Osteocyte (in vitro differentiated cells): ENCODE data around the gene UBL7. TPM values are rescaled to one million over a fixed set of nuclear protein-coding genes. Genes with fewer than 3 reads are reported as not detected.

Experiments used
- DNase-seq: peaks from one replicate; pipeline ENCODE4 v3.0.0; 2021; ENCODE audit warnings: mixed read lengths; ENCODE audit not compliant: unreplicated experiment; ENCODE audit errors: extremely low spot score
- H3K27ac Mint-ChIP-seq: one replicate; pipeline ENCODE4 v1.8.0; 2021; ENCODE audit warnings: mild to moderate bottlenecking, mixed read lengths; ENCODE audit not compliant: unreplicated experiment
- H3K27me3 Mint-ChIP-seq: one replicate; pipeline ENCODE4 v1.8.0; 2021; ENCODE audit warnings: mixed read lengths; ENCODE audit not compliant: unreplicated experiment
- H3K36me3 Mint-ChIP-seq: one replicate; pipeline ENCODE4 v1.8.0; 2021; ENCODE audit warnings: mixed read lengths; ENCODE audit not compliant: unreplicated experiment
- H3K4me1 Mint-ChIP-seq: one replicate; pipeline ENCODE4 v1.8.0; 2021; ENCODE audit warnings: mixed read lengths; ENCODE audit not compliant: unreplicated experiment
- H3K4me3 Mint-ChIP-seq: one replicate; pipeline ENCODE4 v1.8.0; 2021; ENCODE audit warnings: mild to moderate bottlenecking, moderate library complexity, mixed read lengths; ENCODE audit not compliant: unreplicated experiment
- H3K9me3 Mint-ChIP-seq: one replicate; pipeline ENCODE4 v1.8.0; 2021; ENCODE audit warnings: mixed read lengths; ENCODE audit not compliant: unreplicated experiment
- total RNA-seq: library from RNA; stranded (reverse); gene quantifications from 2 replicates; pipeline ENCODE4 v1.2.1, GENCODE V29; 2021
- TF ChIP-seq, protein P1 (sequence below): fragments of 200-600 bp; sonication (generic); IDR thresholded peaks from 2 replicates; pipeline ENCODE4 v1.5.0; 2021; ENCODE audit warnings: antibody characterized with exemption, mild to moderate bottlenecking, moderate library complexity

UBL7 gene
- total RNA-seq, 1 donor from 2014 or later: 59.5 TPM

DNA sequence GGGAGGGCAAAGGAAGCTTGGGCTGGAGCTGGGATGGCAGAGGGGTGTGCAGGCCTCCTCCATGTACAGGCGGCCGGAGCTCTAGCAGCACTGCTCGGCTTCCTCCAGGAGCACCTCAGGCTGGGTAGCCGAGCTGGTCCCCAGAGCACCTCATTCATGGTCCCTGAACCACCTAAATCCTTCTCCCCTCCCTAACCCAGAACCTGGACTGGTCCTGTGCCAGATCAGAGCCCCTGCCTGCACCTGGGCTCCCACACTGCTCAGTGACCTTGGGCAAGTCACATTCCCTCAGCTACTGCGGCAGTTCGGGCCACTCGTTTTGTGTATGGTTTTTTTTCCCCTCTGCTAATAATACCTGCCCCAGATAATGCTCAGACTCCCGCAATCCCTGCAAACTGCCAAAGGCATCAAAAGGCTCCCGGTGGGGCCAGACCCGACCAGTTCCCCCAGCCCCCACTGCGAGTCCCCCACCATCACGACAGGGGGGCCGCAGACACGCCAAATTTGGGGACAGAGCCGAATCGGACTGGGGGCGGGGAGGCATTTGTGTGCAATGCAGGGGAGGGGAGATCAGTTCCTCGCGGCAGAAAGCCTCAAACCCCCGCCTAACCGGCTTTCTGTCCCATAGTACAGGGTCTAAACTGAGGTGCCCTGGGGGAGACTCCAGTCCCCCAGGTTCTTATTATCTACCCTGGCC is 28.5 kb downstream of the UBL7 start:
- no peaks in the 10 kb centered on the region for H3K36me3 Mint-ChIP-seq

DNA sequence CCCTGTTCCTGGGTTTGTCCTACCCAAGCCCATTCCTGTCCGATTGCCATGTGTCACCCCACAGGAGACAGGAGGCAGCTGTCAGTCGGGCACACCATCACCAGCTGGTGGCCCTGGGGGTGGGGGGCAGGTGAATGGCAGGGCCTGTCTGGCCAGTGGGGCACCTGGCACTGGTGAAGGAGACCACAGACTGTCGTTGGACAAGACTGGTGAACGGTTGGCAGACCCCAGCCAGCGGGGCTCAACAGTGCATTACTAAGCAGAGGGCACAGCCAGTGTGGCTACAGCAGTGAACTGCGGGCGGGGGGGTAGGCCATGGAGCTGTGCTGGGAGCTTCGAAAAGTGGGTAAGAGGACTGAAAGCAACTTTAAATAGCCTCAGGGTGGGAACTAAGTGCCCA is 29.3 kb downstream of the UBL7 start:
- Mint-ChIP-seq H3K36me3 (no peaks in the 10 kb centered on the region), H3K4me3 (no peak overlapping the region), H3K4me1 (peaks cover 10% of the 10 kb centered on the region), H3K27me3 (peaks cover 14% of the 10 kb centered on the region), H3K27ac (no peak overlapping the region), H3K9me3 (no peaks in the 10 kb centered on the region)
- TF ChIP-seq, protein P1, sequence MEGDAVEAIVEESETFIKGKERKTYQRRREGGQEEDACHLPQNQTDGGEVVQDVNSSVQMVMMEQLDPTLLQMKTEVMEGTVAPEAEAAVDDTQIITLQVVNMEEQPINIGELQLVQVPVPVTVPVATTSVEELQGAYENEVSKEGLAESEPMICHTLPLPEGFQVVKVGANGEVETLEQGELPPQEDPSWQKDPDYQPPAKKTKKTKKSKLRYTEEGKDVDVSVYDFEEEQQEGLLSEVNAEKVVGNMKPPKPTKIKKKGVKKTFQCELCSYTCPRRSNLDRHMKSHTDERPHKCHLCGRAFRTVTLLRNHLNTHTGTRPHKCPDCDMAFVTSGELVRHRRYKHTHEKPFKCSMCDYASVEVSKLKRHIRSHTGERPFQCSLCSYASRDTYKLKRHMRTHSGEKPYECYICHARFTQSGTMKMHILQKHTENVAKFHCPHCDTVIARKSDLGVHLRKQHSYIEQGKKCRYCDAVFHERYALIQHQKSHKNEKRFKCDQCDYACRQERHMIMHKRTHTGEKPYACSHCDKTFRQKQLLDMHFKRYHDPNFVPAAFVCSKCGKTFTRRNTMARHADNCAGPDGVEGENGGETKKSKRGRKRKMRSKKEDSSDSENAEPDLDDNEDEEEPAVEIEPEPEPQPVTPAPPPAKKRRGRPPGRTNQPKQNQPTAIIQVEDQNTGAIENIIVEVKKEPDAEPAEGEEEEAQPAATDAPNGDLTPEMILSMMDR: no peak
- no peak for DNase-seq

More for the DNA sequence above, 28.5 kb downstream of the UBL7 start:
- TF ChIP-seq, protein P1: no peak
- peaks cover 14% of the 10 kb centered on the region for H3K27me3 Mint-ChIP-seq
- H3K4me3 Mint-ChIP-seq: peak overlapping the region; percentile 10
- no peaks in the 10 kb centered on the region for H3K9me3 Mint-ChIP-seq
- H3K27ac Mint-ChIP-seq: no peak overlapping the region
- peaks cover 10% of the 10 kb centered on the region for H3K4me1 Mint-ChIP-seq
- no peak for DNase-seq

DNA sequence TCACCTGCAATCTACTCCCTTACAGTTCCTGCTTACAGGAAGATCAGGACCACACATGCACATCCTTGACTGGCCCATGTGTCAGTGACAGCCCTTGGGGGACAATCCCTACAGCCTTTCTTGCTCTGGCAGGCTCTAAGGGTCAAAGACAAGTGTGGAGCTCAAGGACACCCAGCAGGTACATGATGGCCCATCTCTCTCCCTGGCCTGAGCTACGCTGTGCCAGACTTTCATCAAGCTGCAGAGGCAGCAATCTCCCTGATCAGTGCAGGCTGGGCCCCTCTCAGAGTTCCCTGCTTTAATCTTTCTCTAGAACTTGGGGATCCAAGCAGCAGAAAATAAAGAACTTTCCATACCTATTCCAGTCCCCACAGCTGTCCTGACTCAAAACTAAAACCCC is 29.8 kb downstream of the UBL7 start:
- DNase-seq: no peak
- TF ChIP-seq, protein P1: no peak
- Mint-ChIP-seq H3K27ac (no peak overlapping the region), H3K4me3 (no peak overlapping the region), H3K9me3 (no peaks in the 10 kb centered on the region), H3K4me1 (peaks cover 10% of the 10 kb centered on the region), H3K27me3 (peaks cover 14% of the 10 kb centered on the region), H3K36me3 (no peaks in the 10 kb centered on the region)

DNA sequence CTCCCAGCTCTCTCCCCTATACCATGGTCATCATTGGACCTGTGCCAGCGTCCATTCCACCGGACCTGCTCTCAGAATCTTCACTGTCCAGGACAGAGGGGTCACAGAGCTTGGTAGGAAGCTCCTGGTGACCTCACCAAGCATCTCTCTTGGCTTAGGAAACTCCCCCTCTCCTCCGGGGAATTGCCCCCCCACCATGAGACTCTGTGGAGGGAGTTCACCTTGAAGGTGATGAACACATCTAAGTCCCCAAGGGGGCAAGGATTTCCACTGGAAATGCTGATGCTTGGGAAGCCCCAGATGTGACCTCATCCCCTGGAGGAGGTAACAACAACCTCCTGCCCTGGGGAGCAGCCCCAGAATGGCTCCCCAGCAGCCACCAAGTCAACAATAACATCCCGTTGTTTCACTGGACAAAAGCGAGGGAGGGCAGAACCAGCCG is 30.4 kb downstream of the UBL7 start:
- H3K4me1 Mint-ChIP-seq: peaks cover 10% of the 10 kb centered on the region
- no peaks in the 10 kb centered on the region for H3K36me3 Mint-ChIP-seq
- DNase-seq: no peak
- no peaks in the 10 kb centered on the region for H3K9me3 Mint-ChIP-seq
- H3K27ac Mint-ChIP-seq: no peak overlapping the region
- TF ChIP-seq, protein P1: no peak
- H3K4me3 Mint-ChIP-seq: no peak overlapping the region
- peaks cover 14% of the 10 kb centered on the region for H3K27me3 Mint-ChIP-seq

DNA sequence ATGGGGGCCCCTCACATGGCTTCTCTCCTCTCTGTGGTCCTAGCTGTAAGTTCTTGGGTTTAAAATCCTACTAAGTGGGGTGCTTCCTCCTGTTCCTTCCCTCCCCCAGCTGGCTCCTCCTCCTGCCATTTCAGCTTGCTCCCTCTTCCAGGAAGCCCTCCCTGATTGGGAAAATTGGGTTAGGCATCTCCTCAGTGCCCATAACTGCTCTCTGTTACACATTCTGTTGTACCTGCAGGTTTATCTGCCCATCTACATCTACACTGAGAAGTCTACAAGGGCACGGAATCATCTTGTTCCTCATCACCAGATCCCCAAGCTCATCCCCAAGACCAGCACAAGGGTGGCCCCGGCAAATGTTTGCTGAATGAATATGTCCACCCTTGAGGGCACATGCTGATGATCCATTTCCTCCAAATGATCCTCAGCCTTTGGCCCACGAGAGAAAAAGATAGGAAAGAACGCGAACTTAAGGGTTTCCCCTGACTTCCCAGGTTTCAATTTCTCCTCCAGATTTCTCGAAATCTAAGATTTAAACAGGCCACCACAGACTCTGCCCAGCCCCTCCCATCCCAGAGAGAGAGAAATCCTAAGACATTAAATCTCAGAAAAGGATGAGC is 31.1 kb downstream of the UBL7 start:
- Mint-ChIP-seq H3K36me3 (no peaks in the 10 kb centered on the region), H3K27me3 (peaks cover 14% of the 10 kb centered on the region), H3K4me1 (peaks cover 10% of the 10 kb centered on the region), H3K9me3 (no peaks in the 10 kb centered on the region), H3K27ac (no peak overlapping the region), H3K4me3 (no peak overlapping the region)
- DNase-seq: no peak
- TF ChIP-seq, protein P1: no peak
